A549 (cell line): ENCODE results near the gene PRSS2. TPM values are rescaled to one million over a fixed set of nuclear protein-coding genes. Genes with fewer than 3 reads are reported as not detected.

Experiments used
- ATAC-seq, 2 experiments: fragments of 200-7000 bp in 1 of 2; fragments of >200 bp in 1 of 2; cut with Nextera tagmentation in 1 of 2; cut with Tn5 transposase in 1 of 2; 3 replicates each; pipeline versions ENCODE4 v1.8.0 to v1.9.1; 2018 to 2020; ENCODE audit warnings: mild to moderate bottlenecking in 1 of 2, moderate library complexity in 1 of 2
- CTCF ChIA-PET: fragments of 300-600 bp; sonication (Branson Sonifier 250); formaldehyde crosslinking; extraction: SDS; loops from one replicate; lab custom pipeline; 2021; ENCODE audit warnings: antibody characterized with exemption, inconsistent platforms; lab: Yijun Ruan, JAX
- POLR2A ChIA-PET: fragments of 350-600 bp; formaldehyde crosslinking; extraction: SDS; loops from one replicate; lab custom pipeline; 2021; ENCODE audit warnings: antibody characterized with exemption, inconsistent platforms; lab: Yijun Ruan, JAX
- DNase-seq, 2 experiments: peaks; one replicate each; pipeline versions ENCODE4 v3.0.0 to v3.0.0-alpha.2; 2011 to 2016; ENCODE audit warnings: low read depth in 1 of 2, low spot score in 1 of 2
- FAIRE-seq: peaks from 2 replicates; lab custom pipeline; 2011; peaks lifted over from hg19 to GRCh38; lab: Jason Lieb, UNC
- H3K27ac ChIP-seq, 2 experiments: fragments of >200 bp; sonication (Bioruptor Twin); formaldehyde crosslinking; 3 replicates each; pipeline ENCODE4 v1.5.1; 2016 to 2017
- H3K4me1 ChIP-seq: fragments of >200 bp; sonication (Bioruptor Twin); formaldehyde crosslinking; 3 replicates; pipeline ENCODE4 v1.6.1; 2016
- H3K4me2 ChIP-seq: fragments of >200 bp; sonication (Bioruptor Twin); formaldehyde crosslinking; 3 replicates; pipeline ENCODE4 v1.6.1; 2016
- H3K4me3 ChIP-seq: fragments of >200 bp; sonication (Bioruptor Twin); formaldehyde crosslinking; 3 replicates; pipeline ENCODE4 v1.5.1; 2016
- H3K9me3 ChIP-seq: fragments of >200 bp; sonication (Bioruptor Twin); formaldehyde crosslinking; 3 replicates; pipeline ENCODE4 v1.6.1; 2016
- BHLHE40 ChIP-seq: IDR thresholded peaks from 2 replicates; pipeline ENCODE4 v1.6.1; 2012; ENCODE audit warnings: low read depth, low read length, inconsistent platforms
- CBX8 ChIP-seq: fragments of 200-600 bp; sonication (generic); IDR thresholded peaks from 2 replicates; pipeline ENCODE4 v1.6.1; 2016
- CEBPB ChIP-seq, 2 experiments: fragments of >200 bp in 1 of 2; sonication (Bioruptor Twin) in 1 of 2; formaldehyde crosslinking in 1 of 2; IDR thresholded peaks; 2 replicates each; pipeline ENCODE4 v1.6.1; 2012 to 2016
- EHF ChIP-seq: fragments of 250-450 bp; sonication (Bioruptor Pico); IDR thresholded peaks from 2 replicates; pipeline ENCODE4 v1.5.0; 2020; ENCODE audit warnings: mild to moderate bottlenecking
- GATA3 ChIP-seq: IDR thresholded peaks from 2 replicates; pipeline ENCODE4 v1.6.1; 2012; ENCODE audit warnings: borderline replicate concordance
- HDAC2 ChIP-seq: fragments of 200-600 bp; sonication (generic); IDR thresholded peaks from 2 replicates; pipeline ENCODE4 v1.6.1; 2016
- HOXA7 ChIP-seq: fragments of 250-450 bp; sonication (Bioruptor Pico); IDR thresholded peaks from 2 replicates; pipeline ENCODE4 v1.5.0; 2020; ENCODE audit warnings: mild to moderate bottlenecking, moderate library complexity
- JUNB ChIP-seq: fragments of >200 bp; sonication (Bioruptor Twin); formaldehyde crosslinking; IDR thresholded peaks from 2 replicates; pipeline ENCODE4 v1.6.1; 2016
- KDM5A ChIP-seq: fragments of 200-600 bp; sonication (generic); IDR thresholded peaks from 2 replicates; pipeline ENCODE4 v1.6.1; 2016; ENCODE audit warnings: antibody characterized with exemption, mild to moderate bottlenecking
- NR3C1 ChIP-seq: fragments of >200 bp; sonication (Bioruptor Twin); formaldehyde crosslinking; IDR thresholded peaks from 3 replicates; pipeline ENCODE4 v1.6.1; 2017
- PHF8 ChIP-seq: fragments of 200-600 bp; sonication (generic); IDR thresholded peaks from 2 replicates; pipeline ENCODE4 v1.6.1; 2016; ENCODE audit warnings: low read depth, mild to moderate bottlenecking, antibody characterized with exemption, moderate library complexity, borderline replicate concordance
- POLR2A ChIP-seq: IDR thresholded peaks from 2 replicates; pipeline ENCODE4 v1.6.1; 2012; ENCODE audit warnings: mild to moderate bottlenecking, low read length
- RAD21 ChIP-seq, 2 experiments: fragments of >200 bp in 1 of 2; sonication (Bioruptor Twin) in 1 of 2; formaldehyde crosslinking in 1 of 2; IDR thresholded peaks in 1 of 2; conservative IDR thresholded peaks in 1 of 2; 2 replicates in 1 of 2; 3 replicates in 1 of 2; pipeline ENCODE4 v1.6.1; 2012 to 2018; ENCODE audit warnings: inconsistent platforms in 1 of 2
- RARB ChIP-seq: fragments of 250-450 bp; sonication (Bioruptor Pico); IDR thresholded peaks from 2 replicates; pipeline ENCODE4 v1.8.0; 2021; ENCODE audit warnings: mild to moderate bottlenecking, moderate library complexity
- RNF2 ChIP-seq: fragments of 200-600 bp; sonication (generic); IDR thresholded peaks from 2 replicates; pipeline ENCODE4 v1.6.1; 2016; ENCODE audit warnings: low read depth, mild to moderate bottlenecking, antibody characterized with exemption, moderate library complexity, borderline replicate concordance
- ZSCAN20 ChIP-seq: fragments of 250-450 bp; sonication (Bioruptor Pico); IDR thresholded peaks from 2 replicates; pipeline ENCODE4 v1.8.0; 2022; ENCODE audit warnings: mild to moderate bottlenecking, moderate library complexity
- WGBS: methylation state at CpG from one replicate; pipeline ENCODE4 v1.1.6; 2017; ENCODE audit errors: missing lambda C conversion rate; 5-methylcytosine and 5-hydroxymethylcytosine counted together
- polyA plus RNA-seq, 4 experiments: library from polyadenylated mRNA; depleted of rRNA in 3 of 4; stranded (reverse); fragments of >200 nt; fragmentation: RNase III in 1 of 4; extraction: RNeasy Plus Mini Kit Qiagen cat#74134 plus additional on column Dnase treatment in 1 of 4; gene quantifications; 2 replicates in 3 of 4; 3 replicates in 1 of 4; pipeline ENCODE4 v1.2.3, GENCODE V29; 2011 to 2017
- TF ChIP-seq, protein P1 (sequence below): fragments of 450-650 bp; IDR thresholded peaks from 2 replicates; pipeline ENCODE4 v1.6.1; 2014; ENCODE audit warnings: antibody characterized with exemption
- TF ChIP-seq, protein P2 (sequence below): IDR thresholded peaks from 2 replicates; pipeline ENCODE4 v1.6.1; 2012
- TF ChIP-seq, protein P3 (sequence below): IDR thresholded peaks from 2 replicates; pipeline ENCODE4 v1.6.1; 2012; ENCODE audit warnings: low read depth, borderline replicate concordance
- TF ChIP-seq, protein P4 (sequence below): fragments of 200-600 bp; sonication (generic); IDR thresholded peaks from 2 replicates; pipeline ENCODE4 v1.6.1; 2016; ENCODE audit warnings: antibody characterized with exemption, mild to moderate bottlenecking, moderate library complexity

Gene PRSS2
- polyA plus RNA-seq, 2 of the 4 experiments (the other 2 are of a cell fraction), result not detected

DNA sequence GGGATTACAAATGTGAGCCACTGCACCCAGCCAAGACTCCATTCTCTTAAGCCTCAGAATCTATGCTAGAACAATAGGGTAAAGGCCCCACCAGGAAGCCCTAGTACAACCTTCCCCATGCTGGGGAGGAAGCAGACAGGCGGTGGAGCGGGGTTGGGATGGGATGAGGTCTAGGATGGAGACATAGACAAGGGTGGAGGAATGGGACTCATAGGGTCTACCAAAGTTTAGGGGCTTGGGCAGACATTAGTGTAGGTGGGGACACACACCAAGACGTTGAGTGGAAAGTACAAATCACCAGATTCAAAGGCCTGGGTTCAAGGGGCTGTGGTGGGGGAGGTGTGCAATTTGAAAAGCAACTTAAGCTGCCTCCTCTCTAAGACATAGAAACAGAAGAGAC lies 19.3 kb downstream of the PRSS2 start:
- Histone ChIP-seq H3K27ac (no peak overlapping the region), H3K9me3 (no peaks in the 10 kb centered on the region; the same call in 2 of the 3 replicates), H3K4me1 (no peaks in the 10 kb centered on the region), H3K4me3 (no peak overlapping the region), H3K4me2 (no peak overlapping the region)
- WGBS, result 17% methylated on average over 3 of the region's 3 CpGs
- no peak for ATAC-seq
- DNase-seq, result no peak
- TF ChIP-seq CBX8 (no peak), NR3C1 (no peak)
- TF ChIP-seq, protein P1, sequence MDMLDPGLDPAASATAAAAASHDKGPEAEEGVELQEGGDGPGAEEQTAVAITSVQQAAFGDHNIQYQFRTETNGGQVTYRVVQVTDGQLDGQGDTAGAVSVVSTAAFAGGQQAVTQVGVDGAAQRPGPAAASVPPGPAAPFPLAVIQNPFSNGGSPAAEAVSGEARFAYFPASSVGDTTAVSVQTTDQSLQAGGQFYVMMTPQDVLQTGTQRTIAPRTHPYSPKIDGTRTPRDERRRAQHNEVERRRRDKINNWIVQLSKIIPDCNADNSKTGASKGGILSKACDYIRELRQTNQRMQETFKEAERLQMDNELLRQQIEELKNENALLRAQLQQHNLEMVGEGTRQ, result no peak
- POLR2A ChIA-PET, result interaction anchor here (0.5 kb wide), 1 partner anchor 345 kb away, joined by 3 read pairs; no protein-coding TSS in a partner anchor
- CTCF ChIA-PET, result interaction anchor here (1.3 to 1.9 kb wide), 3 partner anchors 158 to 274 kb away, joined by 4 to 5 read pairs (median 4); no protein-coding TSS in a partner anchor
- FAIRE-seq, result no peak

DNA sequence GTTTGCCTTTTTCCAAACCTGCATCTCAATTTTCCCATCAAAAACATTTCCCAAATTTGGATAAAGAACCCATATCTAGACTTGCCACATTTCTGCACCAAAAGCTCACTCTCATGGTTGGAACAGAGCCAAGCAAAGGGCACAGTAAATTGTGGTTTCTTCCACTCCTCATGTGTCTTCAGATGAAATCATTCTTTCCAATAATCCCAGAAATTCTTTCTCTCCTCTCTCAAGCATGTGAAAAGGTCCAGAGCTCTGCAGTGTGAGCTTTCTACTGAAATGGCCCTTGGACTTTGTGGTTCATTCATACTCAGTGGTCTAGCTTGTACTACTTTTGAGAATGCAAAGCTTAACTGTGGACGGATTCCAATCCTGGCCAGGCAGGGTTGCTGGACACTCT lies 19.8 kb downstream of the PRSS2 start:
- no peak for ATAC-seq
- TF ChIP-seq KDM5A (no peak), RAD21 (conservative IDR thresholded peaks at IDR 0.05 in 1 of 2, IDR thresholded peaks at IDR 0.05 in 1 of 2) (no peak), JUNB (no peak), EHF (no peak), CEBPB (IDR thresholded peaks at IDR 0.05) (no peak), PHF8 (no peak)
- TF ChIP-seq, protein P2, sequence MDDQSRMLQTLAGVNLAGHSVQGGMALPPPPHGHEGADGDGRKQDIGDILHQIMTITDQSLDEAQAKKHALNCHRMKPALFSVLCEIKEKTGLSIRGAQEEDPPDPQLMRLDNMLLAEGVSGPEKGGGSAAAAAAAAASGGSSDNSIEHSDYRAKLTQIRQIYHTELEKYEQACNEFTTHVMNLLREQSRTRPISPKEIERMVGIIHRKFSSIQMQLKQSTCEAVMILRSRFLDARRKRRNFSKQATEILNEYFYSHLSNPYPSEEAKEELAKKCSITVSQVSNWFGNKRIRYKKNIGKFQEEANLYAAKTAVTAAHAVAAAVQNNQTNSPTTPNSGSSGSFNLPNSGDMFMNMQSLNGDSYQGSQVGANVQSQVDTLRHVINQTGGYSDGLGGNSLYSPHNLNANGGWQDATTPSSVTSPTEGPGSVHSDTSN, result no peak
- TF ChIP-seq, protein P3, sequence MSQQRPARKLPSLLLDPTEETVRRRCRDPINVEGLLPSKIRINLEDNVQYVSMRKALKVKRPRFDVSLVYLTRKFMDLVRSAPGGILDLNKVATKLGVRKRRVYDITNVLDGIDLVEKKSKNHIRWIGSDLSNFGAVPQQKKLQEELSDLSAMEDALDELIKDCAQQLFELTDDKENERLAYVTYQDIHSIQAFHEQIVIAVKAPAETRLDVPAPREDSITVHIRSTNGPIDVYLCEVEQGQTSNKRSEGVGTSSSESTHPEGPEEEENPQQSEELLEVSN, result no peak
- H3K4me1 ChIP-seq, result no peaks in the 10 kb centered on the region
- CTCF ChIA-PET, result interaction anchor here (1.2 to 1.6 kb wide), 3 partner anchors 255 to 275 kb away, joined by 4 to 5 read pairs (median 4); no protein-coding TSS in a partner anchor
- POLR2A ChIA-PET, result interaction anchor here (0.5 kb wide), 1 partner anchor 346 kb away, joined by 3 read pairs; no protein-coding TSS in a partner anchor
- no peaks in the 10 kb centered on the region; the same call in 2 of the 3 replicates for H3K9me3 ChIP-seq
- H3K27ac ChIP-seq, result no peak overlapping the region
- DNase-seq, result no peak
- no peak for FAIRE-seq
- H3K4me2 ChIP-seq, result no peak overlapping the region
- 9% methylated on average over 1 of the region's 1 CpG for WGBS
- no peak overlapping the region for H3K4me3 ChIP-seq

DNA sequence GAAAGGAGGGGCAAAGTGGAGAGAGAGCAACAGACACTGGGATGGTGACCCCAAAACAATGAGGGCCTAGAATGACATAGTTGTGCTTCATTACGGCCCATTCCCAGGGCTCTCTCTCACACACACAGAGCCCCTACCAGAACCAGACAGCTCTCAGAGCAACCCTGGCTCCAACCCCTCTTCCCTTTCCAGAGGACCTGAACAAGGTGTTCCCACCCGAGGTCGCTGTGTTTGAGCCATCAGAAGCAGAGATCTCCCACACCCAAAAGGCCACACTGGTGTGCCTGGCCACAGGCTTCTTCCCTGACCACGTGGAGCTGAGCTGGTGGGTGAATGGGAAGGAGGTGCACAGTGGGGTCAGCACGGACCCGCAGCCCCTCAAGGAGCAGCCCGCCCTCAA lies 20.7 kb downstream of the PRSS2 start:
- H3K27ac ChIP-seq, result no peak overlapping the region
- ChIA-PET POLR2A (no interaction called here), CTCF (interaction anchor here (1.2 to 1.5 kb wide), 3 partner anchors 41 to 276 kb away, joined by 3 to 5 read pairs (median 4); no protein-coding TSS in a partner anchor)
- no peak overlapping the region for H3K4me3 ChIP-seq
- 4% methylated on average over 3 of the region's 7 CpGs for WGBS
- FAIRE-seq, result no peak
- H3K9me3 ChIP-seq, result no peaks in the 10 kb centered on the region; the same call in 2 of the 3 replicates
- no peak for ATAC-seq
- TF ChIP-seq CEBPB (IDR thresholded peaks at IDR 0.05) (no peak), GATA3 (no peak), JUNB (no peak), HOXA7 (CRISPR knock-in tag) (no peak), RNF2 (no peak), RARB (no peak), BHLHE40 (no peak), HDAC2 (no peak), KDM5A (no peak), POLR2A (no peak), ZSCAN20 (CRISPR knock-in tag) (no peak)
- TF ChIP-seq, protein P2, result no peak
- TF ChIP-seq, protein P4, sequence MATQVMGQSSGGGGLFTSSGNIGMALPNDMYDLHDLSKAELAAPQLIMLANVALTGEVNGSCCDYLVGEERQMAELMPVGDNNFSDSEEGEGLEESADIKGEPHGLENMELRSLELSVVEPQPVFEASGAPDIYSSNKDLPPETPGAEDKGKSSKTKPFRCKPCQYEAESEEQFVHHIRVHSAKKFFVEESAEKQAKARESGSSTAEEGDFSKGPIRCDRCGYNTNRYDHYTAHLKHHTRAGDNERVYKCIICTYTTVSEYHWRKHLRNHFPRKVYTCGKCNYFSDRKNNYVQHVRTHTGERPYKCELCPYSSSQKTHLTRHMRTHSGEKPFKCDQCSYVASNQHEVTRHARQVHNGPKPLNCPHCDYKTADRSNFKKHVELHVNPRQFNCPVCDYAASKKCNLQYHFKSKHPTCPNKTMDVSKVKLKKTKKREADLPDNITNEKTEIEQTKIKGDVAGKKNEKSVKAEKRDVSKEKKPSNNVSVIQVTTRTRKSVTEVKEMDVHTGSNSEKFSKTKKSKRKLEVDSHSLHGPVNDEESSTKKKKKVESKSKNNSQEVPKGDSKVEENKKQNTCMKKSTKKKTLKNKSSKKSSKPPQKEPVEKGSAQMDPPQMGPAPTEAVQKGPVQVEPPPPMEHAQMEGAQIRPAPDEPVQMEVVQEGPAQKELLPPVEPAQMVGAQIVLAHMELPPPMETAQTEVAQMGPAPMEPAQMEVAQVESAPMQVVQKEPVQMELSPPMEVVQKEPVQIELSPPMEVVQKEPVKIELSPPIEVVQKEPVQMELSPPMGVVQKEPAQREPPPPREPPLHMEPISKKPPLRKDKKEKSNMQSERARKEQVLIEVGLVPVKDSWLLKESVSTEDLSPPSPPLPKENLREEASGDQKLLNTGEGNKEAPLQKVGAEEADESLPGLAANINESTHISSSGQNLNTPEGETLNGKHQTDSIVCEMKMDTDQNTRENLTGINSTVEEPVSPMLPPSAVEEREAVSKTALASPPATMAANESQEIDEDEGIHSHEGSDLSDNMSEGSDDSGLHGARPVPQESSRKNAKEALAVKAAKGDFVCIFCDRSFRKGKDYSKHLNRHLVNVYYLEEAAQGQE, result no peak
- no peak overlapping the region for H3K4me2 ChIP-seq
- no peaks in the 10 kb centered on the region for H3K4me1 ChIP-seq
- DNase-seq, result no peak
